Caki2 (cell line): ENCODE measurements around the gene PI4KA. TPM values are rescaled to one million over a fixed set of nuclear protein-coding genes. Genes with fewer than 3 reads are reported as not detected.

Source experiments
- DNase-seq: peaks from one replicate; pipeline ENCODE4 v3.0.0-alpha.2; 2015; ENCODE audit warnings: low read depth
- in situ Hi-C: cut with HindIII; loops from 2 replicates; pipeline ENCODE4 v1.10.0; 2016; ENCODE audit warnings: low sequenced_read_pairs, low pct_unique_long_range_greater_than_20kb, mixed read lengths
- total RNA-seq: library from RNA; depleted of rRNA; stranded (reverse); fragments of >200 nt; shearing (Covaris generic); gene quantifications from 2 replicates; pipeline ENCODE4 v1.2.3, GENCODE V29; 2014; ENCODE audit warnings: low replicate concordance

The PI4KA gene
- total RNA-seq, 1 experiment from 2014 or later = 29.9 TPM

DNA sequence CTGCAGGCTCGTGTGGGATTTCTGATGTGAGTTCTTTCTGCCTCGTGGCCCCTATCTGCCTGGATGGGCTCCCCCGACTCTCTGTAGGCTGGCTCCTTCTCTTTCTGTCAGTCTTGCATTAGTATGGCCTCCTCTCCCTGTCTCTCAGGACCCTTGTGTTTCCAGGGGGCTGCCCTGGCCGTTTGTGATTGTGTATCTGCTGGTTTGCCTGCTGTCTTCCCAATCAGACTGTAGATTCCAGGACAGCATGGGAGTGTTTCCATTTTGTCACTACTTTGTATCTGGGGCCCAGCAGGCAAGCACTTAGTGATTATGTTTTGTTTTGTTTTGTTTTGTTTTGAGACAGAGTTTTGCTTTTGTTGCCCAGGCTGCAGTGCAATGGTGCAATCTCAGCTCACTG, 25.8 kb upstream of the PI4KA start:
- DNase-seq = no peak
- in situ Hi-C loops = no loop called here

DNA sequence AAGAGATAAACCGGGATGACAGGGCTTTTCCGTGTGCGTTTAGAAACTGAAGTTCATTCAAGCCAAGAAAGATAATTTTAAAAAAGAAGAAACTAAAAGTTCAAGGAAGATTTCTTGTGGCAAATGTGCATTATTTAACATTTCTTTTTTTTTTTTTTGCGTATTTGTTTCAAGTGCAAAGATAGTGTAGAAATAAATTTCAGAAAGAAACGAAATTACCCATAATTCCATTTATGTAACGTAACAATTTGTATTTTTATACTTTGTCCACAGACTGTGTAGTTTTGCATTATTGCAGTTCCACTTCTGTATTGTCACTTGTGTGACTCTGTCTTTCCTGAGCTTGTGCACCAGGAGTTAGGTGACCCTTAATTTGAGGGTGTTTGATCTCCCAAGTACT, 24.2 kb upstream of the PI4KA start:
- in situ Hi-C loops = no loop called here
- DNase-seq = no peak

DNA sequence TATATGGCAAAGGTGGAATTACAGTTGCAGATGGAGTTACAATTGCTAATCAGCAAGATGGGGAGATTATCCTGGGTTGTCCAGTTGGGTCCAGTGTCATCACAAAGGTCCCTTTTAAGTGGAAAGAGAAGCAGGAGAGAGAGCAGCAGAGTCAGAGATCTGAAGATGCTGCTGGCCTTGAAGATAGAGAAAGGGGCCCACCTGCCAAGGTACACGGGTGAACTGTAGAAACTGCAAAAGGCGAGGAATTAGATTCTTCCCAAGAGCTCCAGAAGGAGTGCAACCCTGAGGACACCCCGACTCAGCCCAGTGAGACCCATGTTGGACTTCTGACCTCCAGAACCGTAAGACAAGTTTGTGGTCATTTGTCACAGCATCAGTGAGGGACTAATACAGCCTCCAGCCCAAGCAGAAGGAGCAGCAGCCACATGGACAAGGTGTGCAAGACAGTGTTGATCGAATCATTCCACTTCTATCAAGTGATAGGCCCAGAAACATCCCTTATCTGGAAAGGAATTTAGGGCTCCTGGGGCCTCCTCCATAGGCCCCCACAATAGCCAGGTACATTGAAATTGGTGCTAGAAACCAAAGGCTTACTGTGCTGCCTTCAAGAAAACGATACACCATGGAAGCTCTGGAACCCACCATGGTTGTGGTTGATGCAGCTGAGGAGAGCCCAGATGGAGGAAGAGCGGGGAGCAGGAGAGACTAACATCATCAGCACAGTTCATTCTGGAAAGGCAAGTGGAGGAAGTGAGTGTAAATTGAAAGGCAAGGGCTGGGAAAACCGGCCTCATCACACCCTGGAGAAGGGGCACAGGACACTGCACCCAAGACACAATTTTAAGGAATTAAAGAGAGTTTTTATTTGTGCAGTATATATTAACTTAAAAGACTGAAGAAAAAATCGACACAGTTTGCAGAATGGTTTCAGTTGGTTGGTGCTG, 23.5 kb upstream of the PI4KA start:
- in situ Hi-C loops = no loop called here
- no peak for DNase-seq

DNA sequence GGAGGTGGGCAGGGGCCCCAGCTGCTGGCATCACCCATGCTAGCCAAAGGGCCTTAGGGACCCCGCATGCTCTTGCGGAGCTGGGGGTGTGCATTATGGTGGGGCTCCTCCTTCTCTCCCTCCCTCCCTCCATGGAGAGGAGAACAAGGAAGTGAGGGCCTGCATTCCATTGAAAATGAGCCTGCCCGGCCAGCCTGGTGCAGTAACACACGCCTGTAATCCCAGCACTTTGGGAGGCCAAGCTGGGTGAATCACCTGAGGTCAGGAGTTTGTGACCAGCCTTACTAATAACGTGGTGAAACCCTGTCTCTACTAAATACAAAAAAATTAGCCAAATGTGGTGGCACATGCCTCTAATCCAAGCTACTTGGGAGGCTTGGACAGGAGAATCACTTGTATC, 22.6 kb upstream of the PI4KA start:
- peak; percentile 48 for DNase-seq
- in situ Hi-C loops = no loop called here

DNA sequence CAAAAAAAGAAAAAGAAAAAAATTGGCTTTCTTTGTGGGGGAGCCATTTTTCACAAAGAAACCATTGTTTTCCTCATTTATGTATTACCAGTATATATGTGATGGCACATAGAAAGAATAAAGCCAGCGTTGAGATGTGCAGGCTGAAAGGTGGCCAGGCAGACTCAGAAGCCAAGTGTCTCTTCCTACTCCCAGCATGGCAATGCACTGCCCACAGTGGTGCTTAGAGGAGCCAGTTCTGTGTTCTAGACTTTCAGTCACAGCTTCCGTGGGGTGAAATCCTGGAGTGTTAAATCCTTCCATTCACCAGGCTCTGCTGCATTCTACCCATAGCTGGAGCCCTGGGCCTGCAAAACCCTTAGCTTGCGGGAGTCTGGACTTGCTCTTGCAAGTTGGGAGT, 19.1 kb upstream of the PI4KA start:
- in situ Hi-C loops = no loop called here
- no peak for DNase-seq

DNA sequence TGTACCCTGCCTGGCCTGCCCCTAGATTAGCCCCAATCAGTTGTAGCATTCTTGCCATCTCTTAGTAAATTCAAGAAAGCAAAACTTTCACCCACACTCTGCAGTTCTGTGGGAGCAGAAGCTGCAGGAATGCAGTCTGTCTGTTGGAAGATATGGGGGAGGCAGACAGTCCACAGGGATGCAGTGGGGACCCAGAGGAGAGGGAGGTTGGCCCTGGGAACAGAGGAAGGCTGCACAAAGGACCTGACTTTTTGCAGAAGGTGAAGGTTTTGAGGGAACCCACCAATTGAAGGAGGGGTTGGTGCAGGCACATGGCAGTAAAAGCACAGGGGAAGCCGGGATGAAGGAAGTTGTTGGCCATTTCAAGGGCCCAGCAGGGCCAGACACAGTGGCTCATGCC, 16.7 kb upstream of the PI4KA start:
- in situ Hi-C loops = no loop called here
- no peak for DNase-seq

DNA sequence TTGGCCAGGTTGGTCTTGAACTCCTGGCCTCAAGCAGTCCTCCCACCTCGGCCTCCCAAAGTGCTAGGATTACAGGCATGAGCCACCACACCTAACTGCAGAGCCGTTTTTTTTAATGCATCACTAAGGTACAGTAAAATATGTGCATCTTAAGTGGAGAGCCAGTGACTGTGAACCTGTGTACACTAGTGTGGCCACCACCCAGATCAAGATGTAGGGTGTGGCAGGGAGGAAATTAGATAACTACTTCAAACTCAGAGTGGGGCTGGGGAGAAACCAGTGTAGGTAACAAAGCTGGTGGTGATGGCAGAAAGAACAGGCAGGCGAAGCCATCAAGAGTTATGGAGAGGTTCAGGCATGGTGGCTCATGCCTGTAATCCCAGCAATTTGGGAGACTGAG, 14.6 kb upstream of the PI4KA start:
- DNase-seq = no peak
- in situ Hi-C loops = no loop called here

DNA sequence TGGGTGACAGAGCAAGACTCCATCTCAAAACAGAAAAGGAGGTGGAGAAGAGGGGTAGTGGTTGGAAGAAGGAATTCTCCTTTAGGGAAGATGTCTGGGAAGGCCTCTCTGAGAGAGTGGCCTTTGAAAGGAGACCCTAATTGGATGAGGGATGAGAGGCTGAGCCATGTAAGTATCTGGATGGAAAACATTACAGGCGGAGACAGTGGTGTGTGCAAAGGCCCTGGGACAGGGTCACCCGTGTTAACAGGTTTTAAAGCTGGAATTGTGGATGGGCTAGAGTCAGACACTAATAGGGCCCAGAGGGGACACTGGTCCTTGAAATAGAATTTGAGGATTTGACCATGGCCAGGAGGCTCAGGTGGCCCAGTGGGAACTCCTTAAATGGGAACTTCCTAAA, 10.6 kb upstream of the PI4KA start:
- in situ Hi-C loops = no loop called here

DNA sequence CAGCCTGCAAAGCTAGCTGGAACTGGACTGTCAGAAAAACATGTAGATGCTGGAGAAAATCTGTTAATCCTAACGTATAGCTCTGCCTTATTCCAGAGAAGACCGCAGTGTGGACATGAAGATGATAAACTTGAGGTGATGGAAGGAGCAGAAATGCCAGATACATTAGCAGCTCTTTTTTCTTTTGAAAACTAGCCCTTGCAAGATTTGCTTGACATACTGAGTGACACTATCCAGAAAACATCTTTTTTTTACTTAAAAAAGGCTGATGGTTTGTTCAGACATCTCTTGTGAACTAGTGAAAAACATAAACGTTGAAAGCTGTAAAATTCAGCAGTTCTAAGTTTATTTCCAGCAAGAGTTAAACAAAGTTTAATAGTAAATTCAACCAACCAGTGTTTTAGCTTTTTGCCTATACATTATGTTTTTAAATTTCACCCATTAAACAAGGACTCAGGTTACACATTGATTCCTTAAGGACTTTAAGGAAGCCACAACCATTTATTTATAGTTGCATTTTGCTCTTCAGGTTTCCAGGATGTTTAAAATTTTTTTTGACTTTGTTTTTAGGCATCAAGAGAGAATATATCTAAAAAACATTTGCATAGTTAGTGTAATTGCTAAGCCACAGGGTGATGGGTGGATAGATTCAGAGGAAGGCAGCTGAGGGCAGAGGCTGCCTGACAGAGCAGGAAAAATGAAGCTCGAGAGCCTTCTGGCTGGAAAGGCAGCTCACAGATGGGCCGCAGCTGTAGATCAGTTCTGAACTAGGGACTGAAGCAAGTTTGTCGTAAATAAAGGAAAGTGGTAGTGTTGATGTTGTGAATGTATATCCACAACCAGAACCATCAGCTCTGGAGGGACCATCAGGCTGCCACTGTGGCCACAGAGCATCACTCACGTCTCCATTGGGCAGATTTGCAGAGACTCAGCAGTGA, 9.7 kb upstream of the PI4KA start:
- DNase-seq = no peak
- in situ Hi-C loops = no loop called here

More for the DNA sequence above, 10.6 kb upstream of the PI4KA start:
- no peak for DNase-seq

DNA sequence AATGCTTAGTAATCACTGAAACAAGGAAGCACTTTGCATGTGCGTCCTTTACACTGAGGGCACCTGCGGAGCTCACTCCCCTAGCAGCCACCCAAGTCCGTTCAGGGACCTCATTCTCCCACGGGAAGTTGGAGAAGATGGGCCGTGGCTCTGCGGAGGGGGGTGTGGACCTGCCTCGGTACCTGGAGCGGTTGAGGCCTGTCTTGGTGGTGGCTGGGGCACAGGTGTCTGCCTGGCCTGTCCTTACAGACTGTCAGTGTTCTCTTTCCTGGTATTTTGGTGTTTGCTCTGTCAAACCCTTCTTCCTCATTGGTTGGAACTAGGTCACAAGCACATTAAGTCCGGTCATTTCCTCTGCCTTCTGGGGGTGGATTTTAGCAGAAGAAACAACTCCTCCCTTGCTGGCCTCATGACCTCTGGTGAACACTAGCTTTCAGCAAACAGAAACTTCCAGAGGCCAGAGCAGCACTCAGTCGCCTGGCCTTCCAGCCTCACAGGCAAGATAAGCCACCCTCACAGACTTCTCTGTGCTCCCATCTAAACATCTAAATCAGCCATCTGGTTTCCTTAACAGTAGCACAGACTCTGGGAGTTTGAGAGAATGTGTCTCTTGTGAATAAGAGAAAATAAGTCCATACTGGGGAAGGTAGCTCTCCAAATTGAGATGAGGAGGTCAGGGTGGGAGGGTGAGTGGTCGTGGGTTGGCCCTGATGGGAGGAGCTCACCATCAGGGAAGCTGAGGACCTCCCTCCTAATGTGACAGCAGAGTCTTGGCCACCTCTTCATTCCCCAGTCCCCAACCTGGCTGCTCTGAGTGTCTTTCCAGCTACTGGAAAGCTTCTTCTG, 8.8 kb upstream of the PI4KA start:
- DNase-seq = no peak
- in situ Hi-C loops = no loop called here

DNA sequence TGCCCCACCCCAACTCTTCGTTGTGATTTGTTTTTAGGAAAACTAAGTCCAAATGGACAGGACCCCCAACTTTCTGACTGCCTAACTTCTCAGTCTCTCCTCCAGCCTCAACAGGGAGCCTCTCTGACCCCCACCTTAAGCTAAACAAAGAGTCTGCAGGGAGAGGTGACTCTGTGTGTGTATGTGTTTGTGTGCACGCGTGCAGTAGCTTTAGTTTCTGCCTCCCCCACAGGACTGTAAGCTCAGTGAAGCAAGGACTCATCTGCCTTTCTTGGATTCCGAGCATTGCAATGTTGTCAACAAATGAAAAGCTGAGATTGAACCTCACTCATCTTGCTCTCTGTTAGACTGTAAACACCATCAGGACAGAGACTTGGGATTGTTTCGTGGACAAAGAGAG, 8.1 kb upstream of the PI4KA start:
- in situ Hi-C loops = no loop called here
- no peak for DNase-seq

DNA sequence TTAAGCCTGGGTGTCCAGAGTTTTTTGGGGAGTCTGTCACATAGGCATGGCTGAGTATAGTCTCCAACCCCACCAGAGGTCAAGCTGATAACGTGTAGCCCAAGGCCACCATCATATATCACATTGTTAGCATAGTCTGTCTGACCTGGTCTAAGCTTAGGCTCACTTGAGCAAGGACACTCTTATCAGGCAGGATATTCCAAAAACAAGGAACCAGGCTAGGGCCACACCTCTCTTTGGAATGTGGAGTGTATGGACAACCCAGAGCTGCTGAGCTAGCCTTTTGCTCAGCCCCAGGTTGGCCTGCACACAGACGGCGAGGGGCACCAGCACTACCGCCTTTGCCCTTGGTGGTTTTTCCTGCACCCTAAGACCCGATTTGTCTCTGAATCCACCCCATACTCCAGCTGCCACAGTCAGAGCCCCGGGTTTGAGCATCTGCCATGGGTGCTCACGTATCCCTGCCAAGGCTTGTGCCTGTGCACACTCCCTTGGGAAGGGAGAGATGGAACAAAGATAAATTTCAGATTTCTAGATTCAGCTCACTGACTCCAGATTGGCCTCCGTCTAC, 7.3 kb upstream of the PI4KA start:
- in situ Hi-C loops = no loop called here
- DNase-seq = no peak

DNA sequence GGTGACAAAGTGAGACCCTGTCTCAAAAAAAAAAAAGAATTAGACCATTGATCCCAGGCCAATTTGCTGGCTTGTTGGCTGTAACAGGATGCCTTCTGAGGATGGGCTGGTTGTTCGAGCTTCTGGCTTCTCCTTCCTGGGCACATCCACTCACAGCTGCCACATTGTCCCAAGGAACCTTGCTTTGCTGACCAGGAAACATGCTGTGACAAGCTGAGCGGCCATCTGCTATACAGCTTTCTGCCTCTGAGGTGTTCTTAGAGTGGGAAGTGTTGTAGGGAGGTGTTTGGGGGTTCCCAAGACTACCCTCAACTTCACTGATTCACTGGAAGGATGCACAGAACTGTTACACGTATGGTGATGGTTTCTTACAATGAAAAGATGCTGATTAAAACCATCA, 6.7 kb upstream of the PI4KA start:
- in situ Hi-C loops = no loop called here

DNA sequence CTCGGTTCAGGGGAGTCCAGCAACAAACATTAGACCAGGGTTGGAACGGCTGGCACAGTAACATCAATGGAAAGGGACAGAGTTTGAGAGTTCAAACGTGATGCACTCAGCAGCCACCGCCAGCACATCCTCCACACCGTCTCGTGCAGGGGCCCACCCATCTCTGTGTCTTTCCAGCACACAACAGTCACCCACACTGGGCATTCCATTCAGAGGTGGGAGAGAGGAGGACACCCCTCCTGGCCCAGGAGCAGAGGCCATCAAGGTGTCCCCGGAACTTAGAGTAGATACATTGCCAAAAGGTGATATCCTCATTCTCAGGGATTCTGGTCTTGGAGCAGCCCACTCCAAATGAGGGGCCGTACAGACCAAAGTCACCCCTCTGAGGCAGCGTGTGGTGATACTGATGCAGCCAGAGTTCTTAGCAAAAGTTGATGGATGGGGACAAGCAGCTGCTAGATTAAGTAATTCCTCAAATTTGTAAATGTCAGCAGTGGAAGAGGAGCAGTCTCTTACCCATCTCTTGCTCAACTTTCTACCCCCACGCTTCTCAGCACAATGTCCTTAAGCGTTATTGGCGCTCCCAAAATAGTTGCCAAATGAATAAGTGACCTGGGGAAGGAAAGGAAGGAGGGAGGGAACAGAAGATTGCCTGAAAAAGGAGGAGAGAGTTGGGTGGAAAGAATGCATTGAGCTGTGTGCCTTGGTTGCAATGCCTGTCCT, 5.7 kb upstream of the PI4KA start:
- no peak for DNase-seq
- in situ Hi-C loops = no loop called here

More for the DNA sequence above, 6.7 kb upstream of the PI4KA start:
- DNase-seq = no peak

DNA sequence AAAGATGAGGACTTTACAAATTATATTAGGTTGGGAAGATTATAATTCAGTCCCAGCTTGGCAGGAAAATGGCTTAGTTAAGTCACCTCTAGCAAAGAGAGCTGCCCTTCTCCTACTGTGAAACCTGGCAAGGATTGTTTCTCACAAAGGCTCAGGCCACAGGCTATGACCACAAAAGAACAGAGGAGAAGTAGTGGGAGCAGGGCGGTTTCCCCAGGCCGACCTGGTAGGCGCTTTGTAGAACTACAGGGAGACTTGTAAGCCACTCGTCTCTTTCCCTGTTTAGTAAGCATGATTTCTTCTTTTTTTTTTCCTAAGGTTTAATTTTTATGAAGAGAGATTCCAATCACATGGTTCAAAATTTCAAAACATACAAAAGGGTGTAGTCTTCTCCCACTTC, 4.8 kb upstream of the PI4KA start:
- no peak for DNase-seq
- in situ Hi-C loops = no loop called here

DNA sequence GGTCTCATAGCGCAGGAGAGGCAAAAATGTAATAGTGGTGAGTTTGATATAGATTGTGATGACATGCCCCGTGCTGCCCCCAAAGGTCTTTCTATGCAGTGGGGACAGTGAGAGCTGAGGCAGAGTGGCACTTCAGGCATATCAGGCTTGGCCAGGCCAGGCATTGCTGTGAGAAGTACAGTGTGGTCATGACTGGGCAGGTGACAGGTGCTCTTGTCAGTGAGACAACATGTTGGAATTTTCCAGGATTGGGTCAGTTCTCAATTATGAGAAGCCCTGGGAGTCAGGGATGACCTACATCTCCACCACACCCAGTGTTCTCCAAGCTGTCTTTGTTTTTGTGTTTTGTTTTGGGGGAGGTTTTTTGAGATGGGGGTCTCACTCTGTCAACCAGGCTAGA, 3.9 kb upstream of the PI4KA start:
- no peak for DNase-seq
- in situ Hi-C loops = no loop called here

DNA sequence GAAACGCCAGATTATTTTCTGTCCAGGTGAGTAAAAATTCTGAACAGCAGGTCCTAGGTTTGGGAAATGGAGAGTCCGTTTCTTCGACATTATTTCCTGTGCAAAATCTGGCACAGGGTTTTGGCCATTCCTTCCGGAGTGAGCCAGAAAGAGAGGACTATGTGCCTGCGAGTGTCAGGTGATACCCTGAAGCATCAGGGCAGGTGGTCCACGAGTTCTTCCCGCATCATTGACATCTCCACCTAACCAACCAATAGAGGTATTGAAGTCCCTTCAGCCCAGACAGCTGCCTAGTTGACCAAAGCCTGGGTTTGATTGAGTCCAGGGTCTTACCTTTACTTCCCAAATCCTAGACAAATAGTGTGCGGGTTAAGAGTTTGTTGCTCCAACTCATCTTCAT, 1.0 kb upstream of the PI4KA start:
- in situ Hi-C loops = no loop called here
- DNase-seq = no peak
